ENCODE measurements around the gene ACTG2.
"Not testable (repeated sequence)": the region's sequence is repeated elsewhere in the genome, so short reads cannot be mapped to it uniquely, and the experiment has no call there.

Gene ACTG2

GRCh38 chr2:73892631-73893329, at the start of gene ACTG2:
Gene ACTG2 (plus strand): TSS chr2:73893008. CDS start chr2:73901312, 8,304 bp downstream.
- no peak for DNase-seq

GRCh38 chr2:73844087-73844486, 48.7 kb upstream of the ACTG2 start:
- DNase-seq, result no peak

GRCh38 chr2:73850009-73850408, 42.8 kb upstream of the ACTG2 start:
- no peak for DNase-seq

- DNase-seq, result no peak
Observed at GRCh38 chr2:73851274-73851673, 41.5 kb upstream of the ACTG2 start.

- no peak for DNase-seq
Observed at GRCh38 chr2:73852020-73852419, 40.8 kb upstream of the ACTG2 start.

- no peak for DNase-seq
Observed at GRCh38 chr2:73855526-73855925, 37.3 kb upstream of the ACTG2 start.

GRCh38 chr2:73856214-73856613, 36.6 kb upstream of the ACTG2 start:
- no peak for DNase-seq

- no peak for DNase-seq
Observed at GRCh38 chr2:73859721-73860586, 32.9 kb upstream of the ACTG2 start.

- DNase-seq, result no peak
Observed at GRCh38 chr2:73862987-73863386, 29.8 kb upstream of the ACTG2 start.

GRCh38 chr2:73868204-73868978, 24.4 kb upstream of the ACTG2 start:
- no peak for DNase-seq

- no peak for DNase-seq
Observed at GRCh38 chr2:73870084-73870483, 22.7 kb upstream of the ACTG2 start.

GRCh38 chr2:73877071-73877802, 15.6 kb upstream of the ACTG2 start:
- no peak for DNase-seq

GRCh38 chr2:73877984-73878383, 14.8 kb upstream of the ACTG2 start:
- DNase-seq, result not testable (repeated sequence)

- no peak for DNase-seq
Observed at GRCh38 chr2:73885406-73885805, 7.4 kb upstream of the ACTG2 start.

GRCh38 chr2:73886357-73886756, 6.5 kb upstream of the ACTG2 start:
- DNase-seq, result no peak

GRCh38 chr2:73887596-73888353, 5.0 kb upstream of the ACTG2 start:
- DNase-seq, result not testable (repeated sequence)

- no peak for DNase-seq
Observed at GRCh38 chr2:73888388-73888787, 4.4 kb upstream of the ACTG2 start.

- DNase-seq, result no peak
Observed at GRCh38 chr2:73889206-73889605, 3.6 kb upstream of the ACTG2 start.

- no peak for DNase-seq
Observed at GRCh38 chr2:73890301-73891092, 2.3 kb upstream of the ACTG2 start.

- no peak for DNase-seq
Observed at GRCh38 chr2:73891276-73891901, 1.4 kb upstream of the ACTG2 start.
